GM10248 (cell line): ENCODE results near the gene TRIM65.

ENCODE experiments used
- CTCF ChIA-PET: fragments of 300-600 bp; sonication (Branson Sonifier 250); formaldehyde crosslinking; extraction: SDS; loops from one replicate; lab custom pipeline; 2021; ENCODE audit warnings: antibody characterized with exemption; lab: Yijun Ruan, JAX
- POLR2A ChIA-PET: fragments of 350-650 bp; sonication (Branson Sonifier 250); formaldehyde crosslinking; extraction: SDS; loops from one replicate; lab custom pipeline; 2020; ENCODE audit warnings: antibody characterized with exemption; lab: Yijun Ruan, JAX
- DNase-seq: peaks from one replicate; pipeline ENCODE4 v3.0.0; 2012; ENCODE audit errors: extremely low spot score
- CTCF ChIP-seq: IDR thresholded peaks from 2 replicates; pipeline ENCODE4 v1.5.1; 2012; ENCODE audit warnings: mild to moderate bottlenecking, low read depth; ENCODE audit errors: extremely low read depth, missing control alignments, control extremely low read depth

Gene TRIM65

GRCh38 chr17:75843577-75844529 lies 52.9 kb downstream of the TRIM65 start, which contains the start of gene UNC13D:
Gene UNC13D, minus strand, starts transcription at chr17:75844404. Its CDS starts 67 bp downstream, at chr17:75844337.
- POLR2A ChIA-PET = interaction anchor here (0.5 to 2.5 kb wide), 6 partner anchors 9 to 95 kb away, joined by 3 to 18 read pairs (median 6); partner anchors contain the start of gene WBP2
- no peak for TF ChIP-seq CTCF
- CTCF ChIA-PET = interaction anchor here (0.6 to 10.8 kb wide), 16 partner anchors 9 to 211 kb away, joined by 3 to 135 read pairs (median 4); partner anchors contain the start of genes GALK1, SMIM5 and WBP2
- peak; percentile 74 for DNase-seq

- CTCF ChIA-PET = interaction anchor here (0.8 to 10.8 kb wide), 6 partner anchors 8 to 210 kb away, joined by 3 to 135 read pairs (median 3); partner anchors contain the start of genes GALK1 and SMIM5
- POLR2A ChIA-PET = interaction anchor here (0.5 to 2.0 kb wide), 2 partner anchors 63 to 96 kb away, joined by 3 to 8 read pairs; a partner anchor contains a TSS
- DNase-seq = no peak
- TF ChIP-seq CTCF = no peak
These were observed 53.7 kb downstream of the TRIM65 start for GRCh38 chr17:75842963-75843576.

GRCh38 chr17:75842411-75842810 lies 54.3 kb downstream of the TRIM65 start:
- no peak for TF ChIP-seq CTCF
- no peak for DNase-seq
- ChIA-PET CTCF (interaction anchor here (10.8 kb wide), 1 partner anchor 14 kb away, joined by 135 read pairs; no protein-coding TSS in a partner anchor), POLR2A (interaction anchor here (2.0 kb wide), 1 partner anchor 63 kb away, joined by 8 read pairs; a partner anchor contains a TSS)

GRCh38 chr17:75840799-75841164 lies 56.0 kb downstream of the TRIM65 start:
- ChIA-PET POLR2A (interaction anchor here (0.6 to 0.7 kb wide), 4 partner anchors 14 to 369 kb away, joined by 3 to 13 read pairs (median 4); partner anchors contain the start of gene WBP2), CTCF (interaction anchor here (0.8 to 3.4 kb wide), 5 partner anchors 8 to 76 kb away, joined by 3 to 18 read pairs (median 4); partner anchors contain the start of gene GALK1)
- no peak for DNase-seq
- no peak for TF ChIP-seq CTCF

GRCh38 chr17:75839942-75840798 lies 56.6 kb downstream of the TRIM65 start:
- DNase-seq = no peak
- POLR2A ChIA-PET = no interaction called here
- CTCF ChIA-PET = interaction anchor here (0.8 to 3.4 kb wide), 6 partner anchors 8 to 87 kb away, joined by 3 to 18 read pairs (median 4); partner anchors contain the start of gene GALK1
- no peak for TF ChIP-seq CTCF
